GM19043 (cell line): ENCODE measurements around the gene DNAJC1.
"Not testable (repeated sequence)": the region's sequence is repeated elsewhere in the genome, so short reads cannot be mapped to it uniquely, and the experiment has no call there.

Experiments
- ATAC-seq: cut with Tn5 transposase; IDR thresholded peaks from one replicate; pipeline ENCODE4 v1.9.1; 2021; ENCODE audit warnings: low read depth; ENCODE audit not compliant: unreplicated experiment

Gene DNAJC1

DNA sequence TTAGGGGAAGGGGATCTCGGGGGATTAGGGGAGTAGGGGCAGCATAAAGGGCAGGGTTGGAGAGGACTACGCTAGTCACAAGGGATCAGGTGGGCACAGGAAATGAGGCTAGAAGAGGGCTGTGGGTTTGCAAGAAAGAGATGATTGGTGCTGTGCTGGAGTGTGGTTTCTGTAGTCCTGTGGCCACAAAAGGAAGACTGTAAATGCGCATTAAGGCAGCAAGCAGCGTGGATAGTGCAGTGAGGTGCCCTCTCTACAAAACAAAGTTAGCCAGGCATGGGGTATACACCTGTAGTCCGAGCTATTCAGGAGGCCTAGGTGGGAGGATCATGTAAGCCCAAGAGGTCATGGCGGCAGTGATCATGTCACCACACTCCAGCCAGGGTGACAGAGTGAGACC lies 257.4 kb downstream of the DNAJC1 start:
- ATAC-seq: no peak

DNA sequence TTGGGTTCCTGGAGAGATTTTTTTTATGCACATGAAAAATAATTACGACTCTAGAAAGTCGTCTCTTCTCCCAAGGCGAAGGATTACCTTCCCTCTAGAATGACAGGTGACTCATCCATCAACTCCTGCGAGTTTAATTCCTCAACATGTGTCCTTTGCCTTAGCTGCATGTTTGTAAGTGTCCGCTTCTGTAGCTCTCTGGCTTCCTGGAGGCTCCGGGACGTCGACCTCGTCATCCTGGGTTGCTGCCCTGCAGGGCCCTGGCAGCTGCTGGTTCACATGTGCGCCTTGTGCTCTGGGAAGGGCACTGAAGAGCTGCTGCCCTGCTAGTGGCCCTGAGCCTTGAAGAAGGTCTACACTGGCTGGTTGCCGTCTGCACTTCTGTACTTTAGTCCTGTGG lies 259.3 kb downstream of the DNAJC1 start:
- no peak for ATAC-seq

DNA sequence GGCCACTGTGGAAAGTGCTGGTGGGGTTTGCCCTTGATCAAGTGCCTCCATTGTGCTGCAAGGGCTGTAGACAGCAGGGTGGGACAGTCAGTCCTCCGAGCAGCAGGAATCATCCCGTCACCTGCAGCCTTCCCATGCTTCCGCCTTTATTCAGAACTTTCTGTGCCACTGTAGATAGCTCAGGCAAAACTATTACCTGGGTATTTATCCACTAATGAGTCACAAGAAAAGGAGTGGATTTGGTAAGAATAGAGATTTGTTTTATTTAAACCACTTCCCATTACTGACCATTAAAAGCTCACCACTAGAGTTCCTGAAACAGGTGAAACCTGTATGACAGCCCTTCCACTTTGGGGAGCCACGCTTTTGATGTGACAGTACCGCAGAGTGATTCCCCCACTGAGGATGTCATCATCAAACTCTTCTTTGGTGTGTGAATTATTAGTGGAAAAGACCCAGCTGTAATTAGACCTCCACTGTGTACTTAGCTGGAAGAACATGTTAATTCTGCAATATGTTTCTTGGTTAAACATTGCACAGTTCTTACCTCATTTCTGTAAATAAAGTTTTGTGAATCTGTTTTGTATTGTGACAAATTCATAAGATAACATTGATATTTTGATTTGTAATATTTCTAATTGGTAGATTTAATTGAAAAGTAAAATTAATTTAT lies 260.7 kb downstream of the DNAJC1 start:
- no peak for ATAC-seq

DNA sequence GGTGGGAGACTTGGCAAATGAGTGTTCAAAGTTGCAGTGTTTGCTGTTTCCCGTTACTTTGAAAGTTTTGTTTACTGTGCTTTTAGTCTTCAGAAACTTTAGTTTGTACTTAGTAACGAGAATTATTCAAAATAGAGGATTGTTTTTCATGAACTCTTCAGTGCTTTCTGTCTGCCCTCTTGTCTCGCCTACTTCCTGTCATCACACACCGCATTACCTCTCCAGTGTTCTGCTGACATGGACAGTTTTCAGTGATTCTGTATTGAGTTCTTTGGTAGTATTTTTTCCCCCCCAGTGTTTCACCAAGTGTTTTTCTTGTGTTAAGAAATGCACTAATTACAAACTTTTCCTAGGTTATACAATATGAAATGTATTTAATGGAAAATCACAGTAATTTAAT lies 262.5 kb downstream of the DNAJC1 start:
- no peak for ATAC-seq

DNA sequence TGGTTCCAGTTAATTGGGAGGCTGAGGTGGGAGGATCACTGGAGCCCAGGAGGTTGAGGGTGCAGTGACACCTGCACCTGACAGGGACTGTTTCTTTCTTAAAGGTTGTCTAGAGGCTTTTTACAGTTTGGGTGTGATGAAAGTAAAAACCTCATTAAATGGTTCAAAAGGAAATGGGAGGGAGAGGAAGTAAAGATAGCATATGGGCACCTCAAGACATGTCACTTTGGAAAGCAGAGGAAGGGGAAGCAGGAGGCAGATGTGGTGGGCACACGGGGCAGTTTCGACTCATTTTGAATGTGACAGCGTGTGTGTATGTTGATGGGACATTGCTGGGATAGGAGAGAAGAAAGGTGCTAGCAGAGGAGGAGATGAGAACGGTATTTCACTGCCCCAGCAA lies 266.4 kb downstream of the DNAJC1 start:
- ATAC-seq: no peak

DNA sequence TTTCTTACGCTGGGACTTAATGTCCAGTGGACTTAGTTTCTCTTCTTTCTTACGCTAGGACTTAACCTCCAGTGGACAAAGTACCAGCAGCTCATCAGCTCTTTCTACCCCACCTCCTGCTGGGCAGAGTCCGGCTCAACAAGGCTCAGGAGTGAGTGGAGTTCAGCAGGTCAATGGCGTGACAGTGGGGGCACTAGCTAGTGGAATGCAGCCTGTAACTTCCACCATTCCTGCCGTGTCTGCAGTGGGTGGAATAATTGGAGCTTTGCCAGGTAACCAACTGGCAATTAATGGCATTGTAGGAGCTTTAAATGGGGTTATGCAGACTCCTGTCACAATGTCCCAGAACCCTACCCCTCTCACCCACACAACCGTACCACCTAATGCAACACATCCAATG lies 269.8 kb downstream of the DNAJC1 start:
- ATAC-seq: no peak

DNA sequence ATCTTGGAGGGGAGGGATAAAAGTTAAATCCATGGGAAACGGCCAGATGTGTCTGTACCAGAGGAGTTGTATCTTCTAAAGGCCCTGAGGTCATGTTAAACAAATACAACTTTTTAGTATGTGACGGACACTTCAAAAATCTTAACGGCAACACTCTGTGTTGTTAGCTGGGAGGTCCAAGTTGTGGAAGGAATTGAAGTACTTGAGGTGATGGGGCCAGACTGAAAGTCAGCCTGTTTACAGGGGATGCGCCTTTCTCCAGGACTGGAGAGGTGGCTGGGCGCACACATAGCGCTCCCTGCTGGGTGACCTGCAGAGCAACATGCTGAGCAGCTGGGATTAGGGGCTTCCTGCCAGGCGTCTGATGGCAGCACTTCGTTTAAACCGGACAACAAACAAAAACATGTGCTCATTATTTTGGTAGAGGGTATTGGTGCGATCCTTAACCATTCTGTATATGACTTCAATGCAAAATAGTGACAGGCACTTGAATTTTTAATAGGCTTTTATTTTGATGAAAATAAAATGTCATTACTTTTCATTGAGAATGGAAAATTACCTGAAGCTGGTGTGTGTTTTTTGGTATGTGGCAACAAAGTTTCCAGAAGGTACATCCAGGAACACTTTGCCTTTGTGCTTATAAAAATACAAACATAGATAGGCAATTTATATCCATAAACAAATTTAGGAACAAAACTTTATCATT lies 271.3 kb downstream of the DNAJC1 start:
- peak; percentile 98 for ATAC-seq

DNA sequence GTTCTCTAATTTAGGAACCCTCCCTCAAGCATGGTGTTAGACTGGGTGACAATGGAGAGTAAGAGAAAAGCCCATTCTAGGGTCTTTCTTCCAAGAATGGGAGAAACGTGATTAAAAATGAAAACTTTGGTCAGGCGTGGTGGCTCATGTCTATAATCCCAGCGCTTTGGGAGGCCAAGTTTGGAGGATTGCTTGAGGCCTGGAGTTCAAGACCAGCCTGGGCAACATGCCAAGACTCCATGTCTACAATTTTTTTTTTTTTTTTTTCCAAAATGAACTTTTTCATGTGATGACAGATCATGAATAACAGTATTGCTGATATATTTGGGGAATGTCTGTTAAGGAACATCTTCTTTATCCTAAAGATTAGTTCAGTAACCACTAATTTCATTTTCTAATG lies 274.9 kb downstream of the DNAJC1 start:
- ATAC-seq: no peak

DNA sequence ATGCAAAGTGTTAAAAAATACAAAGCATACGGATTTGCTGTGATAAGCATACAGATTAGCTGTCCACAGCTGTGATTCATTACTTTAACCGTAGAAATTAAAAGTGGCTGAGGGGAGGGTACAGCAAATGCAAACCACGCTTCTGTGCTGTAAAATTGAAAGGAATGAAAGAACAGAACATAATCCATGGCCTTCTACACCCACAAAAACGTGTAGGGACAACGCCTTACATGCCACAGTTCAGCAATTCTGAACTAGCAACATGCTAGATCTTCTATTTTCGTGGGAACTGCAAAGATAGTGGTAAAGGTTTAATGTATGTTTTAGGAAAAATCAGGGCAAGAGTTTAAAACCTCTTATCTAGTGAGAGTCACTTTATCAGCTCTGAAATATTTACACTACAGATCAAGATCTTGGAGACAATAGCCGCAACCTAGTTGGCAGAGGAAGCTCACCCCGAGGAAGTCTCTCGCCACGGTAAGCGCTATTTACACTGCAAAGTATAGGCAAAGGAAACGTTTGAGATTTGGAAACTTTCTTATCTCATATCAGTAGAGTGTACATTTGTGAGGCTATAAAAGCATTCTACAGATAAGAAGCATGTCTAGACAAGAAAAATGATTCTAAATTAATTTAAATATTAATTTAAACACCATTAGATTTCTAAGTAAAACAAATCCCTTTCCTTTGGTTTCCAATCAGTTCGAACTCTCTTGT lies 275.9 kb downstream of the DNAJC1 start:
- no peak for ATAC-seq

DNA sequence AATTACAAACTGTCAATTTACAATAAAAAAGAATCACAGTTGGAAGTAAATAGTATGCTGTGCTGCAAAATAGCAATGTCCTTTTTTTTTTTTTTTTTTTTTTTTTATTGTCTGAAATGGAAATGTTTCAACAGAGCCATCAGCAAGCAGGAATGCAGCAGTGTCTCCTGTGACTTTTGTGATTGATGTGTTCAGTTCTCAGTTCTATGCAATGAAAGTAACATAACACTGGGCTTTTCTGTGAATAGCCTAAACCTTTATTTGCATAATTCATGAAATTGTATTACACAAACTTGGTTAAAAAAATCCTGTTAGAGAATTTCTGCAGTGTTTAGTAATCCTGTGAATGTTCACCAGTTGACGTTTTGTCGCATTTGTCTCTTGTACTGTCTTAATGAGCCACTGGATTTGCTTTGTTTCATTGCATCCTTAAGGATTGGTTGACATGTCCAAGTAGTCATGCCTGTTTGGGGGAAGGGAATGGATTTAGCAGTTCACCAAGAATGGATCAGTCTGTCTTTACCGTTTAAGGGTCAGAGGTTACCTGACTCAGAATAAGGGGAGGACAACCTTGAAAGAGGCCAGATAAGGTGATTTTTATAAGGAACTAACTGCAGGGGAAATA lies 276.8 kb downstream of the DNAJC1 start:
- no peak for ATAC-seq

DNA sequence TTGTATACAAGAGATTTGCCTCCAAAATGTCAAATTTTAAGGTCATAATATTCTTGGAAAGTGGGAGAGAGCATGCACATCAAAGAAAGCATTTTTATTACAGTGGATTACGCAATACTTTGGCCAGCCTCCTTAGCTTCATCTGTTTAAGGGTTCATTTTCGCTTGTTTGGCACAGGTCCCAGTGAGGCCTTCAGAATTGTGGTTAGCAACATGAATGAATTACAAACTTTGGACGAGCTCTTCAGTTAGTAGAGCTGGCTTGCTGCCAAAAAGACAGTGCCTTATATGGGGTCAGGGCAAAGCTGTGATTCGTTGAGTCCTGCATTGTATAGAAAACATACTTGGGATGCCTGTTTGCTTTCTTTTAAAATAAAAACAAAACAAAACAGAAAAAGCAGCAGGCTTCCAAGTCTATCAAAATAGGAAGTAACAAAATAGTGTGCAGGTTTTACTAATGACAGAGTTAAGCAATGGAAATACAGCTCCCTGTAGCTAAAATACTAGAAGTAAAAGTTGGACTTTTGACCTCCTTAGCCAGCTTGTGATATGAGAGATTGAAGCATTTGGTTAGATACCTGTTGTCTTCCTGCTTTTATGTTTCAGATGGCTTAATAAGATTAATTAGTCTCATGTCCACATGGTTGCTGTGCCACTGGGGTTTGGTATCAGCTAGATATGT lies 278.7 kb downstream of the DNAJC1 start:
- peak; percentile 95 for ATAC-seq

DNA sequence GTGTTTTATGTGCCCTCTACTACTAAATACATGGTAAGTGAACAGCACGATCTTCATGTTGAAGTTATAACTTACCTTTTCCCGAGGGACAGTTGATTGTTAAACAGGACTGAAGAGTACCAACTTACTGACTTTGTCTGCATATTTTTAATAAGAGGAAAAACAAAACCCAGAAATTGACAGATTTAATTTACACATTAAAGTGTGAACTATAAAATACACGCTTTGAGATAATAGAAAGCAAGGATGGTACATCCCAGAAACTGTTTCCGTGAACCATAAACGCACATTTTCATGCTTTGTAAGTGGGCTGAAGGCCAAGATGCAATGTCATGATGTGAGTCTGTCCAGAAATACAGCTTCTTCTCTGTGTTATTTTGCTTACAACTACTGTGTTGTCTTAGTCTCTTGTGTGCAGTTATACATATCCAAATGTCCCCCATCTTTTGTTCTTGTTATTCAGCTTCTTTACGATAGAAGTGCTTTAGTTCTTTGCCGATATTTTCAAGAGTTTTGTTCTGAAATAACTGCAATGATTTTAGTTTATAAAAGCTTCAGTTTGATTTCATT lies 279.4 kb downstream of the DNAJC1 start:
- no peak for ATAC-seq

DNA sequence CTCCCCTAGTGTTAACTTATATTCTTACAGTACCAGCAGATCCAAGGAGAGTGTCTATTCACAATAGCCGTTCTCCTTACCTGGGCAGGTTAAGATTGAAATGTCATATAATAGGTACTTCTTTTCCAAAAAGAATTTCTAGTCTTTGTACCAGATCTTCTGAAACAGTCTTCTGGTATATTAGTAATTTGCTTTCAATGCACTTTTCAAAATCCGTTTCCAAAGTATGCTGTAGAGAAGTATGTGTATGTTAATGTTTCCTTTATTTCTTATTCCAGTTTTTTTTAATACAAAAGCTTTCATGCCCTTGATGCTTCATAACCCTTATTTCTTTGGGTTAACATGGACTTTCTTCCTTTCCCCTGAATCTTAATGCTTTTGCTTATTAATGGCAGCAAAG lies 281.3 kb downstream of the DNAJC1 start:
- ATAC-seq: no peak

DNA sequence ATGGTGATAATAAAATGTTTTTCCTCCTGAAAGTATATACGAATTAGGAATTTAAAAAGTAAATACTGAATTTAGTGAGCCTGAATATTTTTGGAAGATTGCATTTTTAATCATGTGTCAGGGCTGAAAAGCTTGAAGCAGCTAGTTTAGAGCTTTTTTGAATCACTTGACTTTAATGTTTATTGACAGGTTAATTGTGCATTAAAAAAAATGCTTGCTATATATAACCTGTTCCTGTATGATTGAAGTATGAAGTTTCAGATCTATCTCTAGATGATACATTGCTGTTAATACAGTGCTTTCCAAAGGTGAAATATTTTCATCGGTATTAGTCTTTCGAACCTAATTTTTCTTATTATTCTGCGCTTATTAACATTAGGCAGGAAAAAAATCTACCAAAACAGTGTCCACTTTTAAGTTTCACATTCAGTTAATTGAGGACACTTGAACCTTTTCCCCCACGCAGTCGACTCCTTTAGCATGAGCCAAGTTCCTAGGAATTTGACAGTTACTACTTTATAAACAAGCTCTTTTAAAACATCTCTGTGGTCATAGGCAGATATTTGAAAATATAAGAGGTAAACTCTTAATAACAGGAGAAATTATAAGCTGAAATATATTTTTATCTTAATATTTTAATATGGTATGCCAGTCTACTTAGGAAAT lies 282.4 kb downstream of the DNAJC1 start:
- ATAC-seq: no peak

DNA sequence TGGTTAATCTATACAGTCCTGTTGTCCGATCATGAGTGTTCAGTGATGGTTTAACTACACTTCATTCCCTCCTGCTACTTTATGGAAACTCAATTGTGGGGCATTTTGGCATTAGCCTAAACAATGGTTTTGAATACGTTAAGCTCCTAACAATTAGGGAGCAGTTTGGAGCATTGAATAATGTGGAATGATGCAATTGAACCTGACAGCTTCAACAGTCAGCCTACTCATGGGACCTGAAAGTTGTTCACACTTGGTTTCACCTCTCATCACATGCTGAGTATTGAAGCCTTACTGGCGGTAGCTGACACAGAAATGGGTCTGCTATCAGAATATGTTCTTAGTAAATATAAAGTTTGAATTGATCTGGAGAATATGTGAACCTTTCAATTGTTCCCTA lies 283.4 kb downstream of the DNAJC1 start:
- ATAC-seq: no peak

DNA sequence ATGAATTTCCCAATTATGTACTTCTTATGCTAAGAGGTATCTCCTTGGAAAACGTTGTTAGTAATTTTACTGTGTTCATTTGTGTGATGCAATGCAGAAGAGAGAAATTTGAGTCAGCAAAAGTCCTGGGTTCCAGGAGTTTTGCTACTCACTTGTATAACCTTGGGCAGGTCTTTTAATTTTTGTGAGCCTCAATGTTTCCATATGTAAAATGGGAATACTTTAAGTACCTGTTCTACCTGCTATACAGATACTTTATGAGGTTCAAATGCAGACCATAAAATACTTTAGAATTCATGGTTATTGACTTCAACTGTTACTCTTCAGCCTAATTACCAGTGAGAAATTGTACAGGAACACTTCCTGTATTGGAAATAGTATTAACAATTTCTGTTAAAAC lies 284.0 kb downstream of the DNAJC1 start:
- ATAC-seq: no peak

DNA sequence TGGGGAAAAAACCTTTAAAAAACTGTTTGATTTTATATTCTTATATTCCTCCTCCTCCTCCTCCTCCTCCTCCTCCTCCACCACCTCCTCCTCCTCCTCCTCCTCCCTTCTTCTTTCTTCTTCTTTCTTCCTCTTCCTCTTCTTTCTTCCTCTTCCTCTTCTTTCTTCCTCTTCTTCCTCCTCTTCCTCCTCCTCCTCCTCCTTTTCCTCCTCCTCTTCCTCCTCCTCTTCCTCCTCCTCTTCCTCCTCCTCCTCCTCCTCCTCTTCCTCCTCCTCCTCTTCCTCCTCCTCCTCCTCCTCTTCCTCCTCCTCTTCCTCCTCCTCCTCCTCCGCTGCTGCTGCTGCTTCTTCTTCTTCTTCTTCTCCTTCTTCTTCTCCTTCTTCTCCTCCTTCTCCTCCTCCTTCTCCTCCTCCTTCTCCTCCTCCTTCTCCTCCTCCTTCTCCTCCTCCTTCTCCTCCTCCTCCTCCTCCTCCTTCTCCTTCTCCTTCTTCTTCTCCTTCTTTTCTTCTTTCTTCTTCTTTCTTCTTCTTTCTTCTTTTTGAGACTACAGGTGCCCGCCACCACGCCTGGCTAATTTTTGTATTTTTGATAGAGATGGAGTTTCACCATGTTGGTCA lies 286.0 kb downstream of the DNAJC1 start:
- ATAC-seq: not testable (repeated sequence)

DNA sequence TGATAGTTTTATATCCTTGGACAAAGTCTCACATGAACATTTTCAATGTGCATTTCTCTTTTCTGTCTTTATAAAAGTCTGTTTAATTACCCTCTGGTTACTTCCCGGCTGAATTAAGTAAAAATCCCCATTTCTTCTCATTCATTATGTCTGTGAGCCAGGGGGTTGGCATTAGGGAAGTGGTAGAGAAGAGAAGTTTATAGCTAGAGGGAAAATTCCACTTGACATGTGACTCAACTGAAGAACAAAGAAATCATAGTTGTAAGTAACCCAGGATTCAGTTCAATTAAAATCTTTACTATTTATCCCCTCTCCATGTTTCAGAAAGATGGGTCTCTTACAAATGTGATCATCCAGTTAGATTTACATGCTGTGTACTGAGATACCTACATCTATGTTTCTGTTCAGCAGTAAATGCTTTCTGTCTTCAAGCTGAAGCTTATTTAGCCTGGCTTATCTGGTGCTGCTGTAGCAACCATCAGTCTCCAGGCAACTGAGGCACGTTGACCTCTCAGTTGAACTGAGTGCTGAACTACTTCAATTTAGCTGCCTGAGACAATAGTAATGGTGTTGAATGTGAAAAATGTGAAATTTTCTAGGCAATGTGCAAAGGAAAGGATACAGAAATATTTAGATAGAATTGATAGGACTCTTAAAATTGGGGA lies 287.9 kb downstream of the DNAJC1 start:
- no peak for ATAC-seq

DNA sequence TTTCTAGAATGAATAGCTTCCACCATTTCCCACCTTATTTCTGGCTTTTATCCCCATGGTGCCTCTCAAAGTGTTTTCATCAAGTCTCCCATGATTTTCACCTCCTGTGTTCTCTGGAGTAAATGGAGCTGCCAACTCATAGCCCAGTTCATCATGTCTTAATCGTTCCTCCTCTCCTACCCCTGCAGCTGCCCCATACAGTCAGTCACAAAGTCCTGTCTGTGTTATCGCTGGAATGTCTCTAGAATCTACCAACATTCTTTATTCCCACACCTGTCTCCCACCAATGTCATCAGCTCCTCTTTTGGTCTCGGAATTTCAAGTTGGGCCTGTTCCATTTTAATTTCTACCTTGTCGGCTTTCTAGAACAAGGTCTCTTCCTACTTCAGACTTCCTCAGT lies 290.6 kb downstream of the DNAJC1 start:
- no peak for ATAC-seq
